ENCODE results near the gene FZD10.

The FZD10 gene

GRCh38 chr12:130154276-130155070 lies 7.8 kb upstream of the FZD10 start:
- no peak for DNase-seq (ENCODE audit: low read depth in 4 of 4, low spot score in 1 of 4)

GRCh38 chr12:130155416-130156073 lies 6.7 kb upstream of the FZD10 start:
- no peak for DNase-seq (ENCODE audit: low read depth in 4 of 4, low spot score in 1 of 4)

DNA sequence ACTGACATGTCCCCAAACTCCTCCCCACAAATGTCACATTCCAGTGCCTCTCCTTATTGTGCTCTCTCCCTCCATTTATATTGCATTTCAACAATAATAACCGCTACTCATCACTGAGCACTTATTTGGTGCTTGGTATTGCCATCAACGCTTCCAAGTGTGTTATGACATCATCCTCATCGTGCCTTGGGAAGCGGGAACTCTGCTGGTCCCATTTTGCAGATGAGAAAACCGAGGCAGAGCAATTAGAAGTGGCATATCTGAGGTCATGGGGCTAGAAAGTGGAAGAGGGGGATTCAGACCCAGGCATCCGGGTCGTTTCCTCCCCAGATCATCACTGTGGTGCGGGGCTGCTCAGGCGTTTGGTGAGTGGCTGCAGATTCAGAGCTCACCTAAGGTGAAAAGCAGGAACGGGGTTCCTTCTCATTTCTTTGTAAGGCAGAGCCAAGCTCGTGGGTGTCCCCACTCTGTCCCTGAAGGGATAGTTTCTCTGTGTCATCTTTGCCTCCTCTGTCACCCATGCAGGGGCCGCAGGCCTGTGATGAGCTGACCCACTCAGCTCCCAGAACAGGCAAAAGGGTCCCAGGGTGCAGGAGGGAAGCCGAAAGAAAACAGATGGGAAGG lies 5.5 kb upstream of the FZD10 start:
- DNase-seq (ENCODE audit: low read depth in 4 of 4, low spot score in 1 of 4): no peak

DNA sequence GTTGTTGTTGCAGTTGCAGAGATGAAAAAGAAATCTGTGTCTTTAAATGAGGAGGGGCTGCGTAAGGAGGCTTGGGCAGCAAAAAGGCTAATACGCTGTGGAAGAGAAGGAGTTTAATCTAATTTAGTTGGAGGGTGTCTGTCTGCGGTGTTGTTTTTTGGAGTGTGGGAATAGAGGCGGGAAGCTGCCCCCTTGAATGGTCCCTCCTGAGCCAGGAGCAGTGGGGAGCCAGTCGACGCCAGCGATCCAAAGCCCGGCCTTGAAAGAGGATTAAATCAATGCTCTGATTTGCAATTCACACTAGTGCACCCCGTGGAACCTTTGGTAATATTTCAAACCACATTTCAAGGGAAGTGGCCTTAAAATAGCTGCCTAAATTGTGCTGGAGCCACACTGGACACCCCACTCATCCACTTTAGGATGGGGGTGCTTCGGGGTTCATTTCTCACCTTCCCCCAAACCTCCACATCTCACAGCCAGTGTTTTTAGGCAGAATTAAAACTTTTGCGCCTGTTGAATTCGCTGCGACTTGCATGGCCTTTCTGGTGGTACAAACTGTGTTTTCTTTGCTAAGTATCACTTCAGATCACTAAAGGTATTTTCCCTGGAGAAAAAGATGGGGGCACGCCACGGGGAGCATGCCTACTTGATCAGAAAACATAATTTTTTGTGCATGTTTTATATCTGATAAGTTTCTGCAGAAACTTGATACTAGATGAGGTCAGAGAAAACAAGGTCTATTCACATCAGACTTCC lies 4.1 kb upstream of the FZD10 start:
- DNase-seq (ENCODE audit: low read depth in 4 of 4, low spot score in 1 of 4): no peak

DNA sequence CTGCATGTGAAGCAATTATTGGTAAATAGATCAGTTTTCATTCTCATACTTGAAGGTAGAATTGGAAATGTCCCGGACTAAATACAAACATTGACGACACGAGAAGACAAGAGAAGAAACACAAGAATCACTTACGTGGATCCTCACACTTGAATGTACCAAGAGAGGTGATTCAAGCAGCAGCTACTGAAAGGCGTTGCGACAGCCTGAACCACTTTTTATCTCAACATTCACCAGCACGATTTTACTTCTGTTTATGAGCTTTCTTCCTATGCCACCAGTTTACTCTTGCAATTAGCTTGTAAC lies 3.6 kb upstream of the FZD10 start:
- DNase-seq (ENCODE audit: low read depth in 4 of 4, low spot score in 1 of 4): no peak

DNA sequence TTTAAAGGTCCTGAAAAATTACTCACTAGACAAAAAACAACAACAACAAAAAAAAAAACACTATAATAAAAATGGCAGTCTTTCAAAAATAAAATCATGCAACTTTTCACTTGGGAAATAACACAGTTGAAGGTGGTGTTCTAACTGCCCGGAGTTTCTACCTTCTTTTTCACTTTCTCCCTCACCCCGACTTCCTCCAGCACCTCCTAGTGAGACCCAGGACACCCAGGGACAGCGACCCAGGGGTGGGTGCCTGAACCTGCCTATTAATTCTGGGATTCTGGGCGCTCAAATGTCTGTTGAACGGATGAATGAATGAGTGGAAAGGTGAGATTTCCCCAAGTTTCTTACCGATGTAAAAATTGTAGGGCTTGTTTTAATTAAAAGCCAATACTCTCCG lies 2.0 kb upstream of the FZD10 start:
- no peak for DNase-seq (ENCODE audit: low read depth in 4 of 4, low spot score in 1 of 4)

DNA sequence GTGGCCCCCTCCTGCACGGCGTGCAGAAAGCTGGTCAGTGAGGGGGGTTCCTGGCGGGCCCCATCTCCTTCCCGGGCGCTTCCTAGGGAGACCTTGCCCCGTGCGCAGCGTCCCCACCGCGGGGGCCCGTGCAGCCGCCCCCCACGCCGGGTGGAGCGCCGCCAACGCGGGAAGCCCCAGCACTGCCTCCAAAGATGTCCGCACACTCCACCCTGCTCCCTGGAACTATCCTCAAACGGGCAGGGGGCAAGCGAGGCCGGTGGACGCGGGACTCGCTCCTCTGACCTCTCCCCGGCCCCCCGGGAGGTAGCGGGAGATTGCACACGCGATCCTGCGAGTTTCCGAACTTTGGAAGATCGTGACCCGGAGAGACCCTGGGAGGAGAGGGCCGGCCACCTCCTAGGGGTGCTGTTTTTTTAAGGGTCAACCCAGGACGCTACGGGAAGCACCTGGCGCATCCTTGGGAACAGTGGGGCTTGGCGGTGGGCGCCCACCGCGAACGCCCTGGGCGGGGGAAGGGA lies 1.5 kb upstream of the FZD10 start:
- no peak for DNase-seq (ENCODE audit: low read depth in 4 of 4, low spot score in 1 of 4)

- DNase-seq (ENCODE audit: low read depth in 4 of 4, low spot score in 1 of 4): no peak
Measured at GRCh38 chr12:130161261-130162243, 712 bp upstream of the FZD10 start.

DNA sequence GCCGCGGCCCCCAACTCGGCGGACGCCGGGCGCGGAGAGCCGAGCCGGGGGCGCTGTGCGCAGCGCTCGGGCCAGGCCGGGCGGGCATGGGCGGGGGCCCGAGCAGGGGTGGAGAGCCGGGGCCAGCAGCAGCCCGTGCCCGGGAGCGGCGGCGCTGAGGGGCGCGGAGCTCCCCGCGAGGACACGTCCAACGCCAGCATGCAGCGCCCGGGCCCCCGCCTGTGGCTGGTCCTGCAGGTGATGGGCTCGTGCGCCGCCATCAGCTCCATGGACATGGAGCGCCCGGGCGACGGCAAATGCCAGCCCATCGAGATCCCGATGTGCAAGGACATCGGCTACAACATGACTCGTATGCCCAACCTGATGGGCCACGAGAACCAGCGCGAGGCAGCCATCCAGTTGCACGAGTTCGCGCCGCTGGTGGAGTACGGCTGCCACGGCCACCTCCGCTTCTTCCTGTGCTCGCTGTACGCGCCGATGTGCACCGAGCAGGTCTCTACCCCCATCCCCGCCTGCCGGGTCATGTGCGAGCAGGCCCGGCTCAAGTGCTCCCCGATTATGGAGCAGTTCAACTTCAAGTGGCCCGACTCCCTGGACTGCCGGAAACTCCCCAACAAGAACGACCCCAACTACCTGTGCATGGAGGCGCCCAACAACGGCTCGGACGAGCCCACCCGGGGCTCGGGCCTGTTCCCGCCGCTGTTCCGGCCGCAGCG lies 639 bp downstream of the FZD10 start:
- no peak for DNase-seq (ENCODE audit: low read depth in 4 of 4, low spot score in 1 of 4)

GRCh38 chr12:130163461-130164215 lies 1.4 kb downstream of the FZD10 start:
- DNase-seq (ENCODE audit: low read depth in 4 of 4, low spot score in 1 of 4): no peak

- DNase-seq (ENCODE audit: low read depth in 4 of 4, low spot score in 1 of 4): no peak
Measured at GRCh38 chr12:130164216-130164542, 1.9 kb downstream of the FZD10 start.

- no peak for DNase-seq (ENCODE audit: low read depth in 4 of 4, low spot score in 1 of 4)
Measured at GRCh38 chr12:130164936-130165335, 2.7 kb downstream of the FZD10 start.

- DNase-seq (ENCODE audit: low read depth in 4 of 4, low spot score in 1 of 4): no peak
Measured at GRCh38 chr12:130166306-130166705, 4.0 kb downstream of the FZD10 start.

DNA sequence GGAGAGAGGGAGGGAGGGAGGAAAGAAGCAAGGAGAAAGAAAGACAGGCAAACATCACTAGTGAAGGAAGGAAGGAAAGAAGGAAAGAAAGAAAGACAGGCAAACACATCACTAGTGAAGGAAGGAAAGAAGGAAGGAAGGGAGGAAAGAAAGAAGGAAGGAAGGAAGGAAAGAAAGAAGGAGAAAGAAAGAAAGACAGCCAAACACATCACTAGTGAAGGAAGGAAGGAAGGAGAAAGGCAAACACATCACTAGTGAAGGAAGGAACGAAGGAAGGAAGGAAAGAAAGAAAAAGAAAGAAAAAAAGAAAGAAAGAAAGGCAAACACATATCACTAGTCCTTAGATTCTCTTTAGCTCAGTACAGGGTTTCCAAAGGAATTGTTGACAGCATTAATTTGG lies 5.3 kb downstream of the FZD10 start:
- no peak for DNase-seq (ENCODE audit: low read depth in 4 of 4, low spot score in 1 of 4)

DNA sequence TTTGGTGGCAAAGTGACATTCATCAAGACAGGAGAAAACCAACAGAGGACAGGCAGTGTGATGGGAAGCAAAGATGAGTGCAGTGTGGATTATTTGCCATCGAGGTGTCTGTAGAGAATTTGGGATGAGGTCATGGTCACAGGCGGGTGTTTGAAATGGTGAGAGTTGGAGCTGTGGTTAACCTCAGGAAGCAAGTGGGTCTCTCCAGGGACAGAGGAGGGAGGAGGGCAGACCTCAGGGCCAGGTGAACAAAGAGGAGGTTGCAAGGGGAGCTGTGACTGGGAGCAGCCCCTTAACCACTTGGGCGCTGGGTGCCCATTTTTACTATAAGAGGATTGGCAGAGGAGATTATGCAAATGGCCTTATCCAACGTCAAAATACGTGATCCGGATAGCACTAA lies 7.0 kb downstream of the FZD10 start:
- no peak for DNase-seq (ENCODE audit: low read depth in 4 of 4, low spot score in 1 of 4)

DNA sequence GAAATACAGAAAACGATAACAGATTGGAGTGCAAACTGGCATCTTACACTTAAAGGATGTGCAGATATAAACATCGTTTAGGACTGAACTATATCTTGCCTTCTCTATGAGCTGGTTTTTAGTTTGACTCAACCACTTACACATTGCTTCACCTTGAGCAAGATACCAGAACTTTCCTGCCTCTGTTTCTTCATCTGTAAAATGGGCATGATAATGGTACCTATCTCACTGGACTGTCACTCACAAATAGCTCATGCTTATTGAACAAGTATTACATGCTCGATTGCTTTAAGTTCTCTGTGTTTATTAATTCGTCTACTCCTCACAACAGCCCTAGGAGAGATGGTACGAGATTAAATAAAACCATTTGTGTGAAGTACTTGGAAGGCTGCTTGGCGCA lies 7.7 kb downstream of the FZD10 start:
- DNase-seq (ENCODE audit: low read depth in 4 of 4, low spot score in 1 of 4): no peak

DNA sequence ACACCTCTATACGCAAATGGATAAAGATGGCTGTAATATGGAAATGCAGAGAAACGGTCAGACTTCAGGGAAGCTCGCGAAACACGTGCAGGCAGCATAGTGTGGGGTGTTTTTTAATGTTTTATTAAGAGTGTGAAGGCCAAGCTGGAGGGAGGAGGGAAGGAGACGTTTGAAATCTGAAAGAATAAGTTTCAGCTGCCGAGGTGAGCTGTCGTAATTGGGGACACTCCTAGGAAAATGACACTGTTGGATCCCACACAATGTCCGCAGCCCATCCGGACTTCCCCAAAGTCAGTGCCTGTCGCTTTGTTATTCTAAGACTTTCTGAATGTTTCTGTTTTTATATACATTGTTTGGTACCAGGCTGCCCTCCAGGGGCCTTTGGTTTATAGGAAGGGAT lies 8.3 kb downstream of the FZD10 start:
- DNase-seq (ENCODE audit: low read depth in 4 of 4, low spot score in 1 of 4): no peak

GRCh38 chr12:130177635-130178242 lies 15.5 kb downstream of the FZD10 start:
- DNase-seq (ENCODE audit: low read depth in 4 of 4, low spot score in 1 of 4): no peak

GRCh38 chr12:130178282-130178681 lies 16.0 kb downstream of the FZD10 start:
- no peak for DNase-seq (ENCODE audit: low read depth in 4 of 4, low spot score in 1 of 4)
